ENCODE results near the gene RINT1. TPM values are rescaled to one million over a fixed set of nuclear protein-coding genes. Genes with fewer than 3 reads are reported as not detected.
"Not testable (repeated sequence)": the region's sequence is repeated elsewhere in the genome, so short reads cannot be mapped to it uniquely, and the experiment has no call there.

RINT1 gene
- total RNA-seq: 15.1 and 16.2 TPM in 2 replicates

DNA sequence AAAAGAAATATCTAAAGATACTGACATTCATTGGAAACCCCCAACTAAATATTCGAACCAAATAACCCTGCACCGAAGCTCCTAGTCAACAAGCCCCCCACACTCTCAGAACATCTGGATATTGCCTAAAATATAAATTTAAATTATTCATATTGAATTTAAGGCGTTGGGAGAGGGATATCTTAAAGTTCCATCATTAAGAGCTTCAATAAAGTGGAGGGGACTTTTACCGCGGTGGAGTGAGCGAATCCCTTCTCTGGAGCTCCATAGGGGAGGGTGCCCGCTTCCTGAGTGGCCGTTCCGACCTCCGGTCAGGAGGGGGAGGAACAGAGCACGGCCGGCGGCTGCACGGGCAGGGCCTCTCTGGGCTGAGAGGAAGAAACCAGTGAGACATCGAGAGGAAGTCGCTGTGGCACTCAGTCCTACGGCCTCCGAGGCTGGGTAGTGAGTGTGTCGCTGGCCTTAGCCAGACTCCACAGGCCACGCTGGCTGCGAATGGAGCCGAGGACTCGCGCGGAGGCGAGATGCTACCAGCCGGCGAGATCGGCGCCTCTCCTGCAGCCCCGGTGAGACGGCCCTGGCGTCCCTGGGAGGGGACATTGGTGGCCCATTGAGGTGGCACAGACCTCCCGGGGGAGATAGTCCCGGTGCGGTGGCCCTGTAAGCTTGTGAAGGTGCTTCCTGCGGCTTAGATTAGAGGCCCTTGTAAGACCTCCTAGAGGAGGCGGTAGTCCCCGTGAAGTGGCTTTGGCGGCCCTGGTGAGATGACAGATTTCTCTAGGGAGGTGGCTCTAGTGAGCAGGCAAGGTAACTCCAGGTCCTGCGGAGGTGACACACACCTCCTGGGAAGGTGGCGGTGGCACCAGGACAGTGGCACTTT is at the start of gene RINT1:
Gene RINT1, plus strand, starts transcription at position 410 of the 880 bp plus-strand sequence. Its CDS starts 115 bp downstream, at position 525.
- peak; percentile 79 for DNase-seq (ENCODE audit: low read depth)

DNA sequence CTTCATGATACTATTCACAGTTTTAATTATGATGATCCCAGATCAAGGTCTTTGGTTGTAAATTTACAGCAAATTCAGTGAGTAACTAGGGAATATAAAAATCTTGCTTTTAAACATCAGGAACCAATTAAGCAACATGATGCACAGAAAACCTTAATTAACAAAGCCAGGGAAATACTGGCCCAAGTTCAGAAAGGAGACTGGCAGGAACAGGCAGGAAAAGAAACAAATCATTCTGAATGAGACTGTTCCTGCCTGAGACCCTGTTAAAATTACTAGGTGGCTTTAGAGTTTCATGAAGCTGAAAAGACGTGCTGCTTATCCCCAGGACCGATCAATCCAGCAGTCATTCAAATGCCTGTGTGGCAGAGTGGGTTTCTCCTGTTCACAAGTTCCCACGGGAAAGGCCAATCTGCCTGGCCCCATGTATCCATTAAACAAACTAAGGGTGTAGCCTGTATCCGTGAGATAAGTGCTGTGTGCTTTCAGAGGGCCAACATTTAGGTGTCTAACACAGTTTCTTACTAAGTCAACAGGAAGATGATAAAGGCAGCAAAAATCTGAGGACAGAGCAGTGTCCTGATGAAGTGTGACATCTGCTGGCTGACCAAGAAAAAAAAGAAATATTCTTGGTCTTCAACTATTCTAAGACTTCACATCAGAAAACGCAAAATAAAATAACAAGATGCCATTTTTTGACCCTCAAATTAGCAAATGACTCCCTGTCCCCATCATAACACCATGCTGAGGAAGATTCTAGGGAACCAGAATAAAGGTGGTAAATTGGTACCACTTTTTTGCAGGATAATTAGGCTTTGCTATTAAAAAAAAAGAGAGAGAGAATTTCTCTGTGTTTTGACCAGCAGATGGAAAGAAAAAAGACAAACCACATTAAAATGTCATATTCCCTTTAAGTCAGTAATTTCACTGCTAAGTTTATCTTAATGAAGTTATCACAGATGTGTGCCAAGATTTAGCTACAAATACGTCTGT is 44.1 kb upstream of the RINT1 start:
- DNase-seq (ENCODE audit: low read depth): peak; percentile 81

DNA sequence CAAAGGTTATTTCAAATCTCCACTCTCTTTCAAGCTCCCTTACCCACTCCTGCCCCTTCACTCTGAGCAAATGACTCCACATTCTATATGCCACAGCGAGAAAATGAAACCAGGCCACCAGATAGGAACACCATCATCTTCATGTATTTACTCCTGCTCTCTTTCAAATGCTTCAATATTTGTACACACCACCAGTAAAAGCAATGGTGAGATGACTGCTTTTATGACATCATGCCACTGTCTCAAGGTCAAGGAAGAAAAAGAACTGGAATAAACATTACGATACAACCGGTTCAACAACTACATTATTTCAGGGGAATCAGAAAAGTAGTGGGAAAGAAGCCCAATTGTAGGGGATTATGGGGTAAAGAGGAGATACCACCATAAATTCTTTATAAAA is 42.6 kb upstream of the RINT1 start:
- no peak for DNase-seq (ENCODE audit: low read depth)

DNA sequence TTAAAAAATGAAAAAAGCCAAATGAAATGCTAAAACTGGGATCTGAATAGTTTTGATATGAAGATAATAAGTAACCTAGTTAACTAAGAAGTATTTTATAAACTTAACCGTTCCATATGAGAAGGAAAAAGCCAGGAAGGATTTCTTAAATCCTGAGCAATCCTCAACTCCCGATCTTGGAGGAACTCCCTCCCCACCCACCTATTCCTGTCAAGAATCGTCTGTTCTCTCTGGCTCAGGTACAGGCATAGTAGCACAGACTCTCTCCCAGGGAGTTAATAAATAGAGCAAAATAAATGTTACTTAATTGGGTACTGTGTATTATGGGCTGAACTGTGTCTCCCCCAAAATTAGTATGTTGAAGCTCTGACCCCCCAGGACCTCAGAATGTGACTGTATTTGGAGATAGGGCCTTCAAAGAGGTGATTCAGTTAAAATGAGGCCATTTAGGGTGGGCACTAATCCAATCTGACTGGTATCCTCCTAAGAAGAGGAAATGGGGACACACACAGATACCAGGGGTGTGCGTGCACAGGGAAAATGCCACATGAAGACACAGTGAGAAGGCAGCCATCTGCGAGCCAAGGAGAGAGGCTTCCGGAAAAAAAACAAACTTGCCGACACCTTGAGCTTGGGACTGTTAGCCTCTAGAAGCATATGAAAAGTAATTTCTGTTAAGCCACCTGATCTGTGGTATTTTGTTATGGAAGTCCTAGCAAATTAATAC is 38.6 kb upstream of the RINT1 start:
- peak; percentile 8 for DNase-seq (ENCODE audit: low read depth)

DNA sequence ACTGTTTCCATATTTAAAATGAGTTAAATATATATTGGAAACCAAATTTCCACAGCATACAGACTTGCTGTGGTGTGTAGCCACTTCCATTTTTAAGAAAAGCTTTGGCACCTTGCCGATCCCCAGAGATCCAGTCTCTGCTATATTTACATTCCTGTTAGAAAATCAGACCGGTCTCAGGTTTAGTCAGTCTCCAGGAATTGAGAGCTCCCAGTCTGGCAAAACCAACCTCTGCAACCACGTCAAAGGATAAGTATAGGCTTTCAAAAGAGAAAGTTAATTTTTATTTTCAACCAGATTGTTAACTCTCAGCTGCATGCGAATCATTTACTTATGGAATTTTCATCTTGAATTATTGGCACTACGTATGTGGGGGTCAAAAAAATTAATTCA is 38.1 kb upstream of the RINT1 start:
- peak; percentile 87 for DNase-seq (ENCODE audit: low read depth)

DNA sequence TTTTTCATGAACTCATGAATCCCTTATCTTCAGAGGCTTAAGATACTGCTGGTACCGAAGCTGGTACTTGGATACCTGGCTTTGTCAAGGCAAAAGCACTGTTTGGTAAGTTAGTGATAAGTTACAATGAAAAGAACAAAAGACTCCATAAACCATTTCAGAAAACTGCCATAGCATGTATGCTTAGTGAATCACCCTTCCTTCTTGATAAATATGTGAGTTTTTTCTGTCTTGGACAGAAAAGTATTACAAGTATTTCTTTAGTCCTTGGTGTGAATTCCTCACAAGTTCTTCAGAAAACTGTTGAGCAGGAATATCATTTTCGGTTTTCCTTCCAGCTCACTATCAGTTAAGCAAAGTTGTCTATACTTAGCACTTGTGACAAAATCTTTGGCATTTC is 35.5 kb upstream of the RINT1 start:
- peak; percentile 72 for DNase-seq (ENCODE audit: low read depth)

DNA sequence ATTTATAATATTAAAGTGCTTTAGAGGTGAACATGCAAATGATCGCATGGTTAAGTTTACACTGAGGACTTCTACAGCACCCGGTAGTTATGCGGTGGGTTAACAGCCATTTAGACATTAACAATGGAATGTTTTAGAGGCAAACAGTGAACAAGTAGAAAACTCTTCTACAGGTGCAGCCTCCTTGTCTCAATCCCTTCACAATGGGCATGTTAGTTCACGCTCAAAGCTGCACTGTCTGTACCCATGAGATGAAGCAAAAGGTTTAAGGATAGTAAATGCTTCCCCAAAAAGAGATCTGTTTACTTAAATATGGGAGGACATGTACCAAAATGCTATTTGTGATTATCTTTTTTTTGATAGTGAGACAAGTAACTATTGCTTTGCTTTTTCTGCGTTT is 35.0 kb upstream of the RINT1 start:
- peak; percentile 27 for DNase-seq (ENCODE audit: low read depth)

DNA sequence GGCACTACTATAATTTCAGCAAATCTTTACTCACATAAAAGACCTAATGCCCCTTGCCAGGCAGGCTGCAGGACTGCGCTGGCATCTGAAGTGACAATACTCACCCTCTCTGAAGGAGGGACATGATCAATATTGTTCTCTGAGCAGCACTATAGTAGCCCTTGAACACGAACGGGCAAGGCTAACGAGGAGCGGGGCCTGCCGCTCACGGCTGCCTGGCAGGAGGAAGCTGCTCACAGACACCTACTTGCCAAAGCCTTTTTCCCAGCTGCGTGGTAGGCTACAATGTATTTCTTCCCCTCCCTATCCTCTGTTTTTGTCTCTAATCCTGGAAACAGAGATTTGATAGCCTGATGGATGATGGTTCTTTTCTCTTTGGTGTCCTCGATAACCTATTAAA is 29.8 kb upstream of the RINT1 start:
- no peak for DNase-seq (ENCODE audit: low read depth)

DNA sequence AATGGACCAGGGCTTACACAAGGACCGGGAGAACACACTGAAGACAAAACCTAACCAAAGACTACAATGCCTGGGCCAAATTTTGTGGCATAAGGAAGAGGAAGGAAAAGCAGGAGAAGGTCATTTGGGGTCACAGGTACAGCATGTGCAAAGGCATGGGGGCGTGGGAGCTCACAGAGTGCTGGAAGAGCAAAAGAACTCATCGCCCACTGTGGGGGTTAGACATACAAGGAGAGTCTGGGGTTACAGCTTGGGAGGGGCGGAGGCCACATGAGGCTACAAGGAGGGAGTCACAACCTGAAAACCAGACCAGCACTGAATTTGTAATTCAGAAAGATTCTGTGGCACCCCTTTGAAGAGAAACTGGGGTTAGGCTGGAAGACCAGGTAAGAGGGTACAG is 19.6 kb upstream of the RINT1 start:
- no peak for DNase-seq (ENCODE audit: low read depth)

DNA sequence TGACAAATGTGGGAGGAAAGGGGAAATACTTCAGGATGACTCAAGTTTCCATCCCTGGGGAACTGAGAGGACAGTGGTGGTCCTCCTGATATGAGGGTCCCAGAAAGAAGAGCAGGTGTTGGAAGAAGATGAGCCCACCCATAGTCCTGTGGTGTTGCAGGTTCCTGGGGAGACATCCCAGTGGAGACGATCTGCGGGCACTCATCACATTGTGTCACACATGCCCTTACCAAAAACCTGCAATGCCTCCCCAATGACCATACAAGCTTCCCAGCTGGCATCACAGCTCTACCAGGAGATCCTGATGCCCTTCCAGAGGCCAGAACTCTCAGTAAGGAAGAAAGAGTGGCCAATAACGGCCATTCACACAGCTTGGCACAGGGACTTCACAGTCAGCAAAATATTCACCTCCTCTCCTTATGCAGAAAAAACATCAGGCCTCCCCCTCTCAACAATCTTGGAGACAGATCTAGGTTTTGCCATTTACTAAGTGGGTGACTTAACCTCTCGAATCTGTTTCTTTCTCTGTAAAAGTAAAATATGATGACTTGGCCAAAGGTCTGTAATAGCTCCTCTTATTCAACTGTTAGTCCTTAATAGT is 19.0 kb upstream of the RINT1 start:
- no peak for DNase-seq (ENCODE audit: low read depth)

DNA sequence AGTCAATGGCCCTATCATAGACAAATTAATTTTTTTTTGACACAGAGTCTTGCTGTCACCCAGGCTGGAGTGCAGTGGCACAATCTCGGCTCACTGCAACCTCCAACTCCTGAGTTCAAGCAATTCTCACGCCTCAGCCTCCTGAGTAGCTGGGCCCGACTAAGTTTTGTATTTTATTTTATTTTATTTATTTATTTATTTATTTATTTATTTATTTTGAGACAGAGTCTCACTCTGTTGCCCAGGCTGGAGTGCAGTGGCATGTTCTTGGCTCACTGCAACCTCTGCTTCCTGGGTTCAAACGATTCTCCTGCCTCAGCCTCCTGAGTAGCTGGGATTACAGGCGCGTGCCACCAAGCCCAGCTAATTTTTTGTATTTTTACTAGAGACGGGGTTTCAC is 16.4 kb upstream of the RINT1 start:
- not testable (repeated sequence) for DNase-seq (ENCODE audit: low read depth)

DNA sequence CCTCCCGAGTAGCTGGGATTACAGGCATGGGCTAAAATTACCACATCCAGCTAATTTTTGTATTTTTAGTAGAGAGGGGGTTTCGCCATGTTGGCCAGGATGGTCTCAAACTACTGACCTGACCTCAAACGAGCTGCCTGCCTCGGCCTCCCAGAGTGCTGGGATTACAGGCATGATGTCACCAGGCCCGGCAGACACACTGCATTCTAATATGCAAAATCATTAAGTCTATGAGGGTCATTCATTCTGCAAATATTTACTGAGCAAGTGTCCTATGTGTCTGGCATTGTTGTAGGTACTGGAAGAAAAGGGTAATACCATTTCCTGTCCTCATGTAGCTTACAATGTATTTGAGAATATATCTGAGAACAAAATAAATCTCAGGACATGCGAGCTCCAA is 12.6 kb upstream of the RINT1 start:
- DNase-seq (ENCODE audit: low read depth): no peak

DNA sequence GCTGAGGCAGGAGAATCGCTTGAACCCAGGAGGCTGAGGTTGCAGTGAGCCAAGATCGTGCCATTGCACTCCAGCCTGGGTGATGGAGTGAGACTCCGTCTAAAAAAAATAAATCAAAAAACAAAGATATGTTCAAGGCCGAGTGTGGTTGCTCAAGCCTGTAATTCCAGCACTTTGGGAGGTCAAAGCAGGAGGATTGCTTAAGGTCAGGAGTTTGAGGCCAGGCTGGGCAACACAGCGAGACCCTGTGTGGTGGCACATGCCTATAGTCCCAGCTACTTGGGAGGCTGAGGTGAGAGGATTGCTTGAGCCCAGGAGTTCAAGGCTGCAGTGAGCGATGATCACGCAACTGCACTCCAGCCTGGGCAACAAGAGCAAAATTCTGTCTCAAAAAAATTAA is 11.4 kb upstream of the RINT1 start:
- not testable (repeated sequence) for DNase-seq (ENCODE audit: low read depth)

DNA sequence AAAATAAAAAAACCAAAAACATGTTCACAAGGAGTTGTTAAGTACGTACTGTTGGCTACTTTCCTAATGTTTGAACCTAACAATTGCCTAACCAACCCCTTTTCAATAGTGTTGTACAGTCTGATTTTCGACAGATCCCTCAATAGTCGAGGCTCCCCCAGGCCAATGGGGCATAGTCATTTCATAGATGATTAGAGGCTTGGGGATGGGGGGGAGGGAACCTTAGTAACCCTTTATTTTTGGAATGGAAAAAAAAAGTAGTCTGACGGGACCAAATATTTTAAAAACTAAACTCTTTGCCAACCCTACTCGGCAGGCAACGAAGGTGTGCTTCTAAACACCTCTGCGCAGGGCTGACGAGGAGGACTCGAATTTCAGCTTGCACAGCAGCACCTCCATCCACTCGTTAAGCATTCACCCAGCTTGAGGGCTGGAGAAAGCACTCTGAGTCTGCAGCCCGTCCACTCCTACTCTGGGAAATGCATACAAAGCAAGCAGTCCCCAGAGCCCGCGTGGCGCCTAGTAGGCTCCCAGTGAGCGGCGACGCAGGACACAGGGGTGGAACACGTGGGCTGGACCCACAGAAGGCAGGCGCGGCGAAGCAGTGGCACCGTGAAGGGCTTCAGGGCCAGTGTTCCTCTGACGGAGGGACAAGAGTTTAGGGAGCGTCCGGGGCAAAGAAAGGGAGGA is 10.8 kb upstream of the RINT1 start:
- DNase-seq (ENCODE audit: low read depth): peak; percentile 53

DNA sequence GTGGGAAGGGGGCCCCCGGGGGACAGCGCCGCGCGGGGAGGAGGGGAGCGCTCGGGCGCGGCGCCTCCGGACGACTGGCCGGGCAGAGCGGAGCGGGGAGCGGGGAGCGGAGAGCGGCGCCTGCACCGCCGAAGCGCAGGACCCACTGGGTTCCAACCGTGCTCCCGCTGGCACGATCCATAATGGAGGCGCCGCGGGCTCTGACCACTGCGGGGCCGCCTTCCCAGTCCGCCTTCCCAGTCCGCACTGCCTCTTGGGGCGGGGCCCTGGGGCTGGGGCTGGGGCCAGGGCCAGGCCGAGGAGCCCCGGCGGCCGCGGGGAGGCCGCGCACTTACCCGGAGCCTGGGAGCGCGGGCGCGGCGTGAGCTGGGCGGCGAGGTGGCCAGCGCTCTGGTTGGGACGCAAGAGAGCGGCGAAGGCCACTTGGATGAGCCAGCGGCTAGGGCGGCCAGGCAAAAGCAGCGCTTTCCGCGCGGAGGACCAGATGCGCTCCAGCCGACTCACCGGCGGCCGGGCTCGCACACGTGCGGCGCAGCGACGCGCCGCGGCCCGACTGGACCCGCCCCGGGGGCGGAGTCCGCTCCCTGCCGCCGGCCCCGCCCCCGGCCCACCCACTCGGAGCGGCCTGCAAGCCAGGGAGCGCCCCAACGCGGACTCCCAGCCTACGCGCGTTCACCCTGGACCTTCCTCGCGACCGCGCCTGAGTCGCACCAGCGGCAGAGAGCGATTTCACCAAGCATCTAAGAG is 10.1 kb upstream of the RINT1 start, which contains the start of gene PUS7:
Gene PUS7, minus strand, starts transcription at position 555 of the 747 bp plus-strand sequence. CDS start 13,759 bp downstream, outside the sequence.
- DNase-seq (ENCODE audit: low read depth): peak; percentile 64

DNA sequence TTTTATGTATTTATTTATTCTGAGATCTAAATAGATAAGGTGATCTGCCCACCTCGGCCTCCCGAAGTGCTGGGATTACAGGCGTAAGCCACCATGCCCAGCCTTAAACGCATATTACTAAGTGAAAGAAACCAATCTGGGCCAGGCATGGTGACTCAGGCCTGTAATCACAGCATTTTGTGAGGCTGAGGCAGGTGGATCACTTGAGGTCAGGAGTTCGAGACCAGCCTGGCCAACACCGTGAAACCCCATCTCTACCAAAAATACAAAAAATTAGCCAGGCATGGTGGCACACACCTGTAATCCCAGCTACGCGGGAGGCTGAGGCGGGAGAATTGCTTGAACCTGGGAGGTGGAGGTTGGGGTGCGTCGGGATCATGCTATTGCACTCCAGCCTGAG is 7.6 kb upstream of the RINT1 start:
- not testable (repeated sequence) for DNase-seq (ENCODE audit: low read depth)

DNA sequence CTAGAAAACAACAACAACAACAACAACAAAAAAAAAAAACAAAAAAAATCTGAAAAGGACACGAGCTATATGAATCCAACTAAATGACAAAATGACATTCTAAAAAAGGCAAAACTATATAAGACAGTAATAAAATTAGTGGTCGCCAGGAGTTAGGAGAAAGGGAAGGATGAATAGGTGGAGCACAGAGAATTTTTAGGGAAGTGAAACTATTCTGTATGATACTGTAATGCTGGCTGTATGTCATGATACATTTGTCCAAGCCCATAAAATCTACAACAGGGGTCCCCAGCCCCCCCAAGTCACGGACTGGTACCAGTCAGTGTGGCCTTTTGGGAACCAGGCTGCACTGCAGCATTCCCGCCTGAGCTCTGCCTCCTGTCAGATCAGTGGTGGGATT is 7.2 kb upstream of the RINT1 start:
- no peak for DNase-seq (ENCODE audit: low read depth)

DNA sequence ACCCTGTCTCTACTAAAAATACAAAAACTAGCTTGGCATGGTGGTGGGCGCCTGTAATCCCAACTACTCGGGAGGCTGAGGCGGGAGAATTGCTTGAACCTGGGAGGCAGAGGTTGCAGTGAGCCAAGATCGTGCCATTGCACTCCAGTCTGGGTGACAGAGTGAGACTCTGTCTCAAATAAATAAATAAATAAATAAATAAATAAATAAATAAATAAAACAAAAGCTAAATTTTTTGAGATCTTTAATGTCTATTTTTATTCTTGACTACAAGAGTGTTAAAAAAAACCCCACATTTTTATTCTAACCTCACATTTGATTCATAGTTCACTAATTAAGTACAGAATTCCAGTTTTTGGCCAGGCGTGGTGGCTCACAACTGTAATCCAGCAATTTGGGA is 4.3 kb upstream of the RINT1 start:
- DNase-seq (ENCODE audit: low read depth): not testable (repeated sequence)

DNA sequence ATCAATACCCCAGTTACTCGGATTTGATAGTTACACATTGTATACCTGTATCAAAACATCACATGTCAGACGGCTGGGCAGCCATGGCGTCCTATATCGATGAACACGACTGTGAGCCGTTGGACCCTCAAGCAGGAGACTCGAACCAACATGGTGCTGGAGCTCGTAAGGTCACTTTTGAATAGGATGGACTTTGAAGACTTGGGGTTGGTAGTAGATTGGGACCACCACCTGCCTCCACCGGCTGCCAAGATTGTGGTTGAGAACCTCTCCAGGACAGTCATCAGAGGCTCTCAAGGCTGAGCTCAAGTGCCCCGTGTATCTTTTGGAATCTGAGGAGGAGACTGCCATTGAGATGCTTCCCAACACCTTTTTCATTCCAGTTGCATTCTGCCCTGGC is 1.9 kb upstream of the RINT1 start:
- DNase-seq (ENCODE audit: low read depth): no peak

DNA sequence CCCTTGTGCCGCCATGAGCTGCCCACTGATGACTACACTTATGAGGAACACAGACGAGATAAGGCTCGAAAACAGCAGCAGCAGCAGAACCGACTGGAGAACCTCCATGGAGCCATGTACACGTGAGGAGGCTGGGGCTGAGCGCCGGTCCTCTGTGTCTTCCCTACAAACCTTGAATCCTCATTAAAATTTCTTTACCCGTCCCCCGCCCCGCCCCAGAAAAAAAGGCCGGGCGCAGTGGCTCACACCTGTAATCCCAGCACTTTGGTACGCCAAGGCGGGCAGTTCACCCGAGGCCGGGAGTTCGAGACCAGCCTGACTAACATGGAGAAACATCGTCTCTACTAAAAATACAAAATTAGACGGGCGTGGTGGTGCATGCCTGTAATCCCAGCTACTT is 1.5 kb upstream of the RINT1 start:
- DNase-seq (ENCODE audit: low read depth): no peak

Data from renal cortical epithelial cell (primary cell).